SHP77 (cell line): Measurements from ENCODE around the gene CHKB.
"Not testable (repeated sequence)": the region's sequence is repeated elsewhere in the genome, so short reads cannot be mapped to it uniquely, and the experiment has no call there.

Source experiments
- DNase-seq, 2 experiments: peaks; one replicate each; lab custom pipeline; 2025; lab: John Stamatoyannopoulos, UW

CHKB gene

DNA sequence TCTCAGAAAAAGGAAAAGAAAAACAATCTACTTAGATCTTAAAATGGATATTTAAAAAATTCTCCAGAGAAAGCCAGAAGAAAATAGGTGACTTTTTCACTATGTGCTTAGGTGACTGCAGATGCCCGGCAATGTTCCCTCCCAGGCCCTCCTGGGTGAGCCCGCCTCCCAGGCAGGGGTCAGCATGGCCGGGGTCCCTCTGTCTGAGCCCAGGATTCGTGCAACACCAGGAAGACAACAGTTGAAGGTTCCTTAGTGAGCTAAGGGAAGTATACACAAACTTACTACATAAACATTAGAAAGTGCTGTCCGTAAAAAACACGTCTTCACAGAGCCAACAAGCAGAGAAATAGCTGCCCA lies 29.5 kb upstream of the CHKB start:
- no peak for DNase-seq

- no peak for DNase-seq
Measured at GRCh38 chr22:50611341-50612060, 28.9 kb upstream of the CHKB start.

GRCh38 chr22:50610581-50610980 lies 27.9 kb upstream of the CHKB start:
- no peak for DNase-seq

DNA sequence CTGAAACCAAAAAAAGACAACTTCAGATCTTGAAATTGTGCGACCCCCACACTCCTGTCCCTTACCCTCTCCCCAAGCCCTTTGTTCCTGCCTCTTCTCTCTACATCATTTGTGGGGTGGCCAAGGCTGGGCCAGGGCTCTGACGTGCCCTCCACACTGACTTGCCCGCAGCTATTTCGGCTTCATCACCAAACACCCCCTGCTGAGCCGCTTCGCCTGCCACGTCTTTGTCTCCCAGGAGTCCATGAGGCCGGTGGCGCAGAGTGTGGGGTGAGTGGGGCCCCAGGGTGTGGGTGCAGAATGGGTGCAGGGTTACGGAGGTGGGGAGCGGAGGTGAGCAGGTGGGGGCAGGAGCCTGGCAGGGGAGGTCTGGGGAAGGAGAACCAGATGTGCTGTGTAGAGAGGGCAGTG lies 27.4 kb upstream of the CHKB start:
- DNase-seq: no peak

DNA sequence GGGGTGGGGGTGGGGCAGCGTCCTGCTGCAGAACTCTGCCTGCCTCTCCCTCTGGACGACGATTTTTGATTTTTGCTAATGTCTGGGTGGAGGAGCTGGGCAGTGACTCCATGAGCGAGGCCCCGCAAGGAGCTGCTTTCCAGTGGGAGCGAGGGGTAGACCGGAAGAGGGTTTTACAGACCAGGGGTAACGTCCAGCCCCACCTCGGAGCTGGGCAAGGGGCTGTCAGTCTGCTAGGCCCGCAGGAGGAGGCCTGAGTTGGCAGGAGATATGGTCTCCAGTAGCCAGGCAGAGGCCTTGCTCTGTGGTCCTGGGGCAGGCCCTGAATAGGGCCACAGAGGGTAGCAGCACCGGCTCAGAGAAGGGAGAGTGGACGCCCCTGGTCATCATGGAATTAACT lies 26.9 kb upstream of the CHKB start:
- DNase-seq: no peak

DNA sequence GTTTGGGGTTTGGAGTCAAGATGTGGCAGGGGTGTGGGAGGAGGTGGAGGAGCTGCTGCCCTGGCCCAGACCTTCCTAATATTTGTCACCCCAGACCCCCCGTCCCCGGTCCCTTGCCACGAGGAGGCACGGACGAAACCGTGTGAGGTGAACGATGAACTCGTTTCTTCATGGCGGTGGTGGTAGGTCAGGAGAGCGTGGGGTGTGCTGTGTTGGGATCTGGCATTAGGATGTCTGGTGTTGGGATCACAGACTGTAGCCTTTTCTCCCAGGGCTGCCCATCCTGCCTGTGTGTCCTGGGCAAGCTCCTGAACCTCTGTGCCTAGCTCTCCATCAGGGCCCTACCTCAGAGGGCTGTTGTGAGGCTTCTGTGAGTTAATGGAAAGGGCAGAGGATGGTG lies 26.3 kb upstream of the CHKB start:
- DNase-seq: no peak

- DNase-seq: not testable (repeated sequence)
Measured at GRCh38 chr22:50608058-50608840, 25.6 kb upstream of the CHKB start.

- no peak for DNase-seq
Measured at GRCh38 chr22:50607659-50608020, 25.0 kb upstream of the CHKB start.

DNA sequence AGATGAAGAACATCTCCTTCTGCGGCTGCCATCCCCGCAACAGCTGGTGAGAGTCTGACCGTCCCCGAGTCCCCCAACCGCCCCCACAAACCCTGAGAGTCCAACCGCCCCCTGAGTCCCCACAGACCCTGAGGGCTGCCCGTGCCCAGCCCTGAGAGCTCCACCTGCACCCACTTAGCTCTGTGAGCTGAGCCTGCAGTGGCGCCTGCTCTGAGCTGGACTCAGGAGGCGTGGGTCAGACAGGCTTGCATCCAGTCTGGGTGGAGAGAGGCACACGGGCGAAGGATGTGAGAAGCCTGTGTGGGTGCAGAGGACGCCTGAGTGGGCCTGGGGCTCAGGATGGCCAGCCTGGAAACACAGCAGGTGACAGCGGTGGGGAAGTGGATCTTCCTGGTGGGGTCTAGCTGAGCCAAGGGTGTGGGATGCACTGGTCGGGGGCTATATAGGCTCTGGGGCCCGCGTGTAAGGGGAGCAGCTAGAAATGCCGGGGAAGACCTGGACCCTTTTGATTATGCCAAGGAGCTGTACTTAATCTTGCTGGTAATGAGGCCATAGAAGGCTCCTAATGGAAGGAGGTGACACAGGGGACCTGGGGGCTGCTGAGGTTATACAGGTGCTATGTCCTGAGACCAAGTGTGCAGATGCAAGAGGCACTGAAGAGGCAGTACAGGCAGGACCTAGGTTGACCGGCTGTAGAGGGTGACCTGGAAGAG lies 24.5 kb upstream of the CHKB start:
- no peak for DNase-seq

DNA sequence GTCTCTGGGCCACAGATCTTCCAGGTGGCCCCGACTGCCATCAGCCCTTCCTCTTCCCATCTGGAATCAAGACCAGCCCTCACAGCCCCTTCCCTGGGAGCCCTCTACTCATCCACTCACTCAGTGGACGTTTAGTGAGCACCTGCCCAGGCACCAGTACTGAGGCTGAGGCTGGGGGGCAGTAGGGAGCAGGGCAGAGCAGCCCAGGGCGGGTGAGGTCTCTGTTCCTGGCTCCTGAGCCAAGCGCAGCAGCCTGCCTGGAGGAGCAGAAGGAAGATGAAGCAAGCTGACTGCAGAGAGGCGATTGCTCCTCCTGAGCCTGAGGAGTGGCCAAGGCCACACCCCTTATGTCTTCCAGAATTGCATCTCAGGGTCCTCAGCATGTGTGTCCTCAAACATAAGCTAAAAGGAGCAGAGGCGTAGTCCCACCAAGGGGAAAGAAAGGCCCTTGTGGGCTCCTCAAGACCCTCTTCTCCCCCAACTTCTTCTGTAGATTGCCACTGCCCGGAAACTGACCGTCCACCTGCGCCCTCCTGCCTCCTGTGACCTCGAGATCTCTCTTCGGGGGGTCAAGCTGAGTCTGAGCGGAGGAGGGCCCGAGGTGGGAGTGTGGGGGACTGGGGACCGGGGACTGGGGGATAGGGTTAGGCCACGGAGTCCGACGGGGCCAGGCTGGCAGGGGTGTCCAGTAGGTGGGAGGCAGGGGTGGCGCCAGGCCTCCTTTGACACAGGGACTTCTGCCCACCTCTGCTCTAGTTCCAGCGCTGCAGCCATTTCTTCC lies 23.7 kb upstream of the CHKB start:
- DNase-seq: no peak

- no peak for DNase-seq
Measured at GRCh38 chr22:50605613-50606074, 23.0 kb upstream of the CHKB start.

GRCh38 chr22:50605002-50605612 lies 22.5 kb upstream of the CHKB start:
- no peak for DNase-seq

GRCh38 chr22:50604256-50605001 lies 21.8 kb upstream of the CHKB start:
- no peak for DNase-seq

DNA sequence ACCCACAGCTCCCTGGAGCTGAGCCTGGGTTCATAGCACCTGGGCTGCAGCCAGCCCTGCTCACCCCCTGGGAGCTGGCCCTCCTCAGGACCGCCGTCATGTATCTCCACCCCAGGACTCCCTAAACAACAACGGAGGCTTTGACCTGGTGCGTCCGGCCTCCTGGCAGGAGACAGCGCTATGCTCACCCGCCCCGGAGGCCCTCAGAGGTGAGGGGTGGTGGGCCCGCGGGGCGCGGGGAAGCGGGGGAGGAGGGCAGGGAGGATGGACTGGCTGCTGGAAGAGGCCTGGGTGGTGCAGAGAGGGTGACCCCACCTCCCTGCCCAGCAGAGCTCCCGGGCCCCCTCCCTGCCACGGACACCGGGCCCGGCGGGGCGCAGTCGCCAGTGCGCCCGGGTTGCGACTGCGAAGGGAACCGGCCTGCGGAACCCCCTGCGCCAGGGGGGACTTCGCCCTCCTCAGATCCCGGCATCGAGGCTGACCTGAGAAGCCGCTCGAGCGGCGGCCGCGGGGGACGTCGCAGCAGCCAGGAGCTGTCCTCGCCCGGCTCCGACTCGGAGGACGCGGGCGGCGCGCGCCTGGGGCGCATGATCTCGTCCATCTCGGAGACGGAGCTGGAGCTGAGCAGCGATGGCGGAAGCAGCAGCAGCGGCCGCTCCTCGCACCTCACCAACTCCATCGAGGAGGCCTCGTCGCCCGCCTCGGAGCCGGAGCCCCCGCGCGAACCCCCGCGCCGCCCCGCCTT lies 21.0 kb upstream of the CHKB start:
- DNase-seq: no peak

DNA sequence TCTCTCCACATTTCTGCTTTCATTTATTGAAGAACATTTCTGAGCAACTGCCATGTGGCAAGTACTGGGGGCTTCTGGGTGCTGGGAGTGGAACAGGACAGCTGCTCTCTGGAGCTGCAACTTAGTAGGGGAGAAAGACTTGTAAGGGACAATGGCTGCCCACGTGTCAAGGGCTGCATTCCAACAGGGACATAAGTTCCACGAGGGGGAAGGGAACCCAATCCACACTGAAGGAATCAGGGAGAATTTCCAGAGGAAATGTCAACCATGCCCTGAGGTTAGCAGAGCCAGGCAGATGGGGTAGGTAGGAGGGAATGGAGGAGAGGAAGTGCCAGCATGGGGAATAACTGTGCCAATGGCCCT lies 19.7 kb upstream of the CHKB start:
- DNase-seq: no peak

DNA sequence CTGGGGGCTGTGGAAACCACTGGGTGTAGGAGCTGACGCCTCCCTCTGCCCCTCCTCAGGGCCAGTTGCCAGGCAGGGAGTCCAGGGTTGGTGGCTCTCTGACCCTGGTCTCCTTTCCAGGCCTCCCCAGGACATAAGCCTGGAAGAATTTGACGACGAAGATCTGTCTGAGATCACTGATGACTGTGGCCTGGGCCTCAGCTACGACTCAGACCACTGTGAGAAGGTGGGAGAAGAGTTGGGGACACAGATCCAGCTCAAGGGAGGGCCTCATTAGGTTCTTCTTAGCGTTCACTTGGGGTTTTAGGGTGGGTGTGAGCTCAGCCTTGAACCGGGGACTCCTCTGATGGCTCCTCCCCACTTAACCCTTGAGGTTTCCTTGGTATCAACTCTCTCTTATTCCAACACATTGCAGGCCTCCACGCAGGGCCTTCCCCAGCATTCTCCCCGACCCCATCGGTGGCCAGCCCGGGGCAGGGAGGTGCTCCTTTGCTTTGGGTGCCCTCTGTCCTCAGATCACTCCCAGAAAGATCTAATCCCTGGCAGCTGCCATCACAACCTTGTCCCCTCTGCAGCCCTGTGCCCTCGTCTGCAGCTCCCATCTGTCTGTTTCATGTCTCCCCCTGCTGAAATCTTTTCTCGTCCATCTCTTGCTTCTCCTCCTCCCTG lies 19.2 kb upstream of the CHKB start:
- DNase-seq: no peak

- DNase-seq: peak in 1 of 2 experiments; percentile 22
Measured at GRCh38 chr22:50600967-50601668, 18.5 kb upstream of the CHKB start.

- peak; percentile 52 to 63 for DNase-seq
Measured at GRCh38 chr22:50600538-50600937, 17.9 kb upstream of the CHKB start, which contains the start of gene MAPK8IP2. Gene MAPK8IP2, plus strand, starts transcription at chr22:50600793. Its CDS starts 26 bp downstream, at chr22:50600819.
